SIG-M5 (cell line): ENCODE measurements around the gene CCNT2.
"Not testable (repeated sequence)": the region's sequence is repeated elsewhere in the genome, so short reads cannot be mapped to it uniquely, and the experiment has no call there.

Experiments used
- DNase-seq: peaks from one replicate; lab custom pipeline; 2025; lab: John Stamatoyannopoulos, UW

CCNT2 gene

DNA sequence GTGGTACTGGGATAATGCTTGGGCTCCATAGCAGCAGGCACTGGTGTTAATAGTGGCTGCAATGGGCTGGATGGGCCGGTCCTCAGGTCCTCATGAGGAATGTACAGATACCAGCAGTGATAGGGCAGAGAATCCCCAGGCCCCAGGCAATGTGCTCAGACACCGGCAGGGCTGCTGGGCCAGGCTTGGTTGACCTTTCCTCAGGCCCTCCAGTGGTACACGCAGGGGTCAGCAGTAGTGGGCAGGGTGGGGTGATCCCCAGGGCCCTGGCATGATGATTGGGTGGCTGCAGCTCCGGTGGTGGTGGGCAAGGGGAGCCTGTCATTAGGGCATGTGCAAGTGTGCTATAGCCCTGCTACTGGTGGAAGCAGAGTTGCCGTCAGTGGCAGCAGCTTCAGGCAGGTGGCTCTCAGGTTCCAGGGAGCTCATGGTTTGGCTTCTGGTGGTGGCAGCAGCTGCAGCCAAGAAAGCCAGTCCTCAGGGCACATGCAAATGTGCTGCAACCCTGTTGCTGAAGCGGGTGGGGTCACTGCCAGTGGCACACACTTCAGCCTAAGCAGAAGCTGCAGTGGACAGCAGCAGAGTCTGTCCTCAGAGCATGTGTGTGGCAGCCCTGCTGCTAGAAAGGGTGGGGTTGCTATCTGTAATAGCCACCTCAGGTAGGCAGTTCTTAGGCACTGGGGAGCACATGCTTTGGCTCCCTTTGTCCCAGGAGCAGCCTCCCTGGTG, 56.8 kb downstream of the CCNT2 start:
- no peak for DNase-seq

DNA sequence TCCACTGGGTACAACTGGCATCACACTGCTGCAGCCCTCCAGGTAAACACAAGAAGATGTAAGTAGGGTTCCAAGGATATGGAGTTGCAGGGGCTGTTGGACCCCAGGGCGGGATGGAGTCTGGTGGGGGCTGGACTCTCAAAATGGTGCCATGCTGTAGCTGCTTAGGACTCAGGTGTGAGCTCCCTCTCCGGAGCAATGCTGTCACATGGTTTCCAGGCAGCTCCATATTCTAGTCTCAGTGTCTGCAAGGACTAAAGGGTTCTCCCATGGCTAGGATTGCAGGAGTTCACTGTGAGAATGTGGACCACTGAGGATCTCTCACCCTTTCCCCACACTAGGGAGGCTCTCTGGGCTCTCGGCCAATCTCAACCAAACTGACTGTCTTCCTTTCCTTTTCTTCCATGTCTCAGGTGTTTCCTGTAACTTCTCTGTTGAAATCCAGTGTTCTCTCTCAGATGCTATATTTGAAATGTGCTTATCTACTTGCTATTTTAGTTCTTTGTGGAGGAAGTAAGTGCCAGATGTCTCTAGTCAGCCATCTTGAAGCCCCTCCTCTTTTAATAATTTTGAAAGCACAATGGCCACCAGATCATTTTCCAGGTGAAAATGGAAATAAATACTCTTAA, 57.6 kb downstream of the CCNT2 start:
- DNase-seq = no peak

DNA sequence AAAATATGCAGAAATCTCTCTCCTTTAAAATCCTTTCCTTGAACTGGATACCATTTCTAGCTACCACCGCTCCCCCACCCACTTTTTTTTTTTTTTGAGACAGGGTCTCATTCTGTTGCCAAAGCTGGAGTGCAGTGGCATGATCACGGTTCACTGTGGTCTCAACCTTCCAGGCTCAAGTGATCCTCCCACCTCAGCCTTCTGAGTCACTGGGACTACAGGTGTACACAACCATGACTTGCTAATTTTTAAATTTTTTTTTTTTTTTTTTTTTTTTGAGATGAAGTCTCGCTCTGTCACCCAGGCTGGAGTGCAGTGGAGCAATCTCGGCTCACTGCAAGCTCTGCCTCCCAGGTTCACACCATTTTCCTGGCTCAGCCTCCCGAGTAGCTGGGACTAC, 58.5 kb downstream of the CCNT2 start:
- DNase-seq = not testable (repeated sequence)

DNA sequence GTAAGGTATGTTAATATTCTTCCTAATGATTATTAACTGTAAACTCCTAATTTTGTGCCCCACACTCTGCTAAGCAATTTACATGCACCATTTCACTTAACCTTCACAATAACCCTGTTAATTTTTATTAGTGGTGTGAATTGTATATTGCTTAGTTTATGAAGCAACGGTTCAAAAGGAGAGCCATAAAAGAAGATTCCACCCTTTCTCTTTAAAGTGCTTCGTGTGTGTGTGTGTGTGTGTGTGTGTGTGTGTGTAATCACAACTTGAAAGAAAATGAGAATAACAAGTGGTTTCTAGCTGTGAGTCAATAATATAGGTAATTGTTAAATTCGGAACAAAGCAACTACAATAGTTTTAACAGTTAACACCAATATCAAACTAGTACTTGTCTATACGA, 60.6 kb downstream of the CCNT2 start:
- DNase-seq = no peak

GRCh38 chr2:134980639-134981038, 62.0 kb downstream of the CCNT2 start:
- no peak for DNase-seq

GRCh38 chr2:134982603-134983002, 64.0 kb downstream of the CCNT2 start:
- no peak for DNase-seq

GRCh38 chr2:134985061-134985460, 66.4 kb downstream of the CCNT2 start:
- DNase-seq = no peak

- DNase-seq = no peak
These were observed 70.5 kb downstream of the CCNT2 start for GRCh38 chr2:134988994-134989605.

DNA sequence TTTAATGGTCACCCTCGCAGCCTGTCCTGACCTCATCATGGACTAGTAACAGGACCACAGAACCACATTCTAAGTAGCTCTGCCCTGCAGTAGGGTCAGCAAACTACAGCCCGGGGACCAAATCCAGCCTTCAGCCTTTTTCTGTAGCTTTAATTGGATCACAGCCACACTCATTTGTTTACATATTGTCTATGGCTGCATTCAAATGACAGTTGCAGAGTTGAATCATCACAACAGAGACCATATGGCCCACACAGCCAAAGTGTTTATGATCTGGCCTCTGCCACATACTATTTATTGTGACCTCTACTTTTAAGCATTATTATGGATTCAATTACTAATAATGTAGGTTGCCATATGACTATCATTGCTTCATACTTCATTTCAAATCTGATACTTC, 80.9 kb downstream of the CCNT2 start:
- no peak for DNase-seq

GRCh38 chr2:135002836-135003235, 84.2 kb downstream of the CCNT2 start:
- DNase-seq = no peak

- no peak for DNase-seq
These were observed 85.6 kb downstream of the CCNT2 start for GRCh38 chr2:135004005-135004746.

DNA sequence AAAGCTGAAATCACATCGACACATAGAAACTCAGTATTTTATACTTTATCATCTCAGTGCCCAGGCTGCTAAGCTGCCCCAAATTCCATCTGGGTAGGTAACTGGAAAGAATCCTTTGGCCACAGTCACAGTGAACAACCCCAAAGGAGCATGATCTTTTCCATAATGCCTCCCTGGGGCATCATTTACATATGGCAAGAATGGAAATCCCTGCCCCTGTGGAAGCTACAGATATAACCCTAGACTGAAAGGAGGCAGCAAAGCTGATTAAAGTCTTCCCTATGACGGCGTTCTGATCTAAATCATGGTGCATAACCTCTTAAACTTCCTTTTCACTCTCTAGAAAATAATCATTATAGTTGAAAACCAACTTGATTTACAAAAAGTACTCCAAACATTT, 87.1 kb downstream of the CCNT2 start:
- no peak for DNase-seq
